Thoracic aorta (tissue), 2 donors: ENCODE data around the gene NETO1. TPM values are rescaled to one million over a fixed set of nuclear protein-coding genes. Genes with fewer than 3 reads are reported as not detected.
A peak's percentile ranks its signal among the peaks of the same experiment; 100 is the strongest.

Experiments
- ATAC-seq: fragments of 150-250 bp; one replicate; pipeline ENCODE4 v1.8.0; 2017; ENCODE audit warnings: low read depth; ENCODE audit not compliant: insufficient number of reproducible peaks, low FRiP score
- DNase-seq: peaks from one replicate; pipeline ENCODE4 v3.0.0-alpha.2; 2020; ENCODE audit warnings: low spot score
- H3K27ac ChIP-seq, 2 donors: fragments of 200-600 bp; sonication (generic); 1 replicate in 1 of 2; 2 replicates in 1 of 2; pipeline ENCODE4 v1.5.1; 2016; ENCODE audit warnings: mild to moderate bottlenecking in 2 of 2, moderate library complexity in 2 of 2
- H3K27me3 ChIP-seq: fragments of 200-600 bp; sonication (generic); replicated peaks from 2 replicates; pipeline ENCODE4 v1.6.0; 2016; ENCODE audit warnings: mild to moderate bottlenecking; ENCODE audit not compliant: insufficient read depth
- H3K36me3 ChIP-seq: fragments of 200-600 bp; sonication (generic); one replicate; pipeline ENCODE4 v1.5.1; 2016
- H3K4me1 ChIP-seq, 2 donors: fragments of 200-600 bp; sonication (generic); 1 replicate in 1 of 2; 2 replicates in 1 of 2; pipeline versions ENCODE4 v1.5.1 to v1.6.0; 2016; ENCODE audit warnings: low read depth in 2 of 2, mild to moderate bottlenecking in 1 of 2; ENCODE audit not compliant: control insufficient read depth in 1 of 2
- H3K4me3 ChIP-seq: fragments of 200-600 bp; sonication (generic); 2 replicates; pipeline ENCODE4 v1.5.1; 2016; ENCODE audit warnings: mild to moderate bottlenecking
- H3K9me3 ChIP-seq: fragments of 200-600 bp; sonication (generic); 2 replicates; pipeline ENCODE4 v1.5.1; 2016
- total RNA-seq, 2 donors: library from RNA; depleted of rRNA; stranded (reverse); fragments of >200 nt; gene quantifications; one replicate each; pipeline versions ENCODE4 v1.1.0 to v1.2.3, GENCODE V29; 2016
- TF ChIP-seq, protein P1 (sequence below): fragments of 200-600 bp; sonication (generic); IDR thresholded peaks from one replicate; pipeline ENCODE4 v1.5.1; 2019; ENCODE audit warnings: antibody characterized with exemption

The NETO1 gene, protein sequence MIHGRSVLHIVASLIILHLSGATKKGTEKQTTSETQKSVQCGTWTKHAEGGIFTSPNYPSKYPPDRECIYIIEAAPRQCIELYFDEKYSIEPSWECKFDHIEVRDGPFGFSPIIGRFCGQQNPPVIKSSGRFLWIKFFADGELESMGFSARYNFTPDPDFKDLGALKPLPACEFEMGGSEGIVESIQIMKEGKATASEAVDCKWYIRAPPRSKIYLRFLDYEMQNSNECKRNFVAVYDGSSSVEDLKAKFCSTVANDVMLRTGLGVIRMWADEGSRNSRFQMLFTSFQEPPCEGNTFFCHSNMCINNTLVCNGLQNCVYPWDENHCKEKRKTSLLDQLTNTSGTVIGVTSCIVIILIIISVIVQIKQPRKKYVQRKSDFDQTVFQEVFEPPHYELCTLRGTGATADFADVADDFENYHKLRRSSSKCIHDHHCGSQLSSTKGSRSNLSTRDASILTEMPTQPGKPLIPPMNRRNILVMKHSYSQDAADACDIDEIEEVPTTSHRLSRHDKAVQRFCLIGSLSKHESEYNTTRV
- total RNA-seq: 1 to 10 TPM in 1 of 2 donors, not detected in 1; 1.2 TPM

DNA sequence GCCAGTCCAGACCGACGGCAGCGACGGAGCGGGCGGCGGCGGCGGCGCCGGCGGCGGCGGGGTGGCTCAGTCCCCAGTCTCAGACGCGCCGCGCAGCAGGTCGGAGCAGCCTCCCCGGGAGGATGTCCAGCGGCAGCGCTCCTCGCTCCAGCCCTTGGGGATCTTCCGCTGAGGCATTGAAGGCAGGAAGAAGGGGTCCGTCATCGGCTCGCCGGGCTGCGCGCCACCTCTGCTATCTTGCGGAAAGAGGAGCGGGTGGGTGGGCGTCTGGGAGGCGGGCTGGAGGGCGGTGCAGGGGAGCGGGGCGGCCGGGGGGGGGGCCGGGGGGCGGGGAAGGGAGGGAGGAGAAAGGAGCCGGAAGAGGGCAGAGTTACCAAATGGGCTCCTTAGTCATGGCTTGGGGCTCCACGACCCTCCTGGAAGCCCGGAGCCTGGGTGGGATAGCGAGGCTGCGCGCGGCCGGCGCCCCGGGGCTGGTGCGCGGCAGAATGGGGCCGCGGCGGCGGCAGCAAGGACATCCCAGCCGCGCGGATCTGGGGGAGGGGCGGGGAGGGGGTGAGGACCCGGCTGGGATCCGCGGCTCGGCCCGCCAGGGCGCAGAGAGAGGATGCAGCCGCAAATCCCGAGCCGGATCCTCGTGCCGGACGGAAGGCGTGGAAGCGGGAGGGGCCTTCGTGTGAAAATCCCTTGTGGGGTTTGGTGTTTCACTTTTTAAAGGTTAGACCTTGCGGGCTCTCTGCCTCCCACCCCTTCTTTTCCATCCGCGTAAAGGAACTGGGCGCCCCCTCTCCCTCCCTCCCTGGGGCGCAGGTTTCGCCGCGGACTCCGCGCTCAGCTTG is at the start of gene NETO1:
Gene NETO1, minus strand, starts transcription at position 242 of the 839 bp plus-strand sequence. CDS start 696 bp downstream, outside the sequence.
- TF ChIP-seq, protein P1, sequence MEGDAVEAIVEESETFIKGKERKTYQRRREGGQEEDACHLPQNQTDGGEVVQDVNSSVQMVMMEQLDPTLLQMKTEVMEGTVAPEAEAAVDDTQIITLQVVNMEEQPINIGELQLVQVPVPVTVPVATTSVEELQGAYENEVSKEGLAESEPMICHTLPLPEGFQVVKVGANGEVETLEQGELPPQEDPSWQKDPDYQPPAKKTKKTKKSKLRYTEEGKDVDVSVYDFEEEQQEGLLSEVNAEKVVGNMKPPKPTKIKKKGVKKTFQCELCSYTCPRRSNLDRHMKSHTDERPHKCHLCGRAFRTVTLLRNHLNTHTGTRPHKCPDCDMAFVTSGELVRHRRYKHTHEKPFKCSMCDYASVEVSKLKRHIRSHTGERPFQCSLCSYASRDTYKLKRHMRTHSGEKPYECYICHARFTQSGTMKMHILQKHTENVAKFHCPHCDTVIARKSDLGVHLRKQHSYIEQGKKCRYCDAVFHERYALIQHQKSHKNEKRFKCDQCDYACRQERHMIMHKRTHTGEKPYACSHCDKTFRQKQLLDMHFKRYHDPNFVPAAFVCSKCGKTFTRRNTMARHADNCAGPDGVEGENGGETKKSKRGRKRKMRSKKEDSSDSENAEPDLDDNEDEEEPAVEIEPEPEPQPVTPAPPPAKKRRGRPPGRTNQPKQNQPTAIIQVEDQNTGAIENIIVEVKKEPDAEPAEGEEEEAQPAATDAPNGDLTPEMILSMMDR: no peak
- no peak for DNase-seq
- no peak for ATAC-seq
- H3K36me3 ChIP-seq: no peaks in the 10 kb centered on the region
- no peaks in the 10 kb centered on the region for H3K9me3 ChIP-seq
- H3K27ac ChIP-seq: no peak within 1 kb of the TSS
- H3K4me3 ChIP-seq: peak within 1 kb of the TSS; percentile 47
- no peaks in the 10 kb centered on the region for H3K27me3 ChIP-seq
- H3K4me1 ChIP-seq: no peaks in the 10 kb centered on the region

DNA sequence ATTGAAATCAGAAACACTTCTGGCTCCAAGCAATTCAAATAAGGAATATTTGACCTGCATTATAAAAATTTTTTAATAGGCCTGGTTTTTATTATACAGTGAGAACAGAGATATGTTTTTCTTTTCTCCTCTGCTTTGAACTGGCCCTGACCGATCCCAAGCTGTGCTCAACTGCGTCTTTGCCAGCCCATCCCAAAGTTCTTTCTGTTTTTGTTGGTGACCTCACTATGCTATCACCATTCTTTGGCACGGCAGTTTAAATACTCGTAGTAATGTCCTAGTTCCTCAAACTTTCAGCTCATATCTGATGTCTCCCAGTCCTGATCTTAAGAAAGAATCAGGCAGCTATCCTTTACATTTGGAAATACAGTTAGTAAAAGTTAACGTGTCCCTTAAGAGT is 42.3 kb upstream of the NETO1 start:
- Histone ChIP-seq H3K4me1 (no peaks in the 10 kb centered on the region), H3K4me3 (no peak overlapping the region), H3K36me3 (no peaks in the 10 kb centered on the region), H3K27me3 (no peaks in the 10 kb centered on the region), H3K27ac (no peak overlapping the region), H3K9me3 (no peaks in the 10 kb centered on the region)
- ATAC-seq: no peak
- DNase-seq: no peak
- TF ChIP-seq, protein P1: no peak

DNA sequence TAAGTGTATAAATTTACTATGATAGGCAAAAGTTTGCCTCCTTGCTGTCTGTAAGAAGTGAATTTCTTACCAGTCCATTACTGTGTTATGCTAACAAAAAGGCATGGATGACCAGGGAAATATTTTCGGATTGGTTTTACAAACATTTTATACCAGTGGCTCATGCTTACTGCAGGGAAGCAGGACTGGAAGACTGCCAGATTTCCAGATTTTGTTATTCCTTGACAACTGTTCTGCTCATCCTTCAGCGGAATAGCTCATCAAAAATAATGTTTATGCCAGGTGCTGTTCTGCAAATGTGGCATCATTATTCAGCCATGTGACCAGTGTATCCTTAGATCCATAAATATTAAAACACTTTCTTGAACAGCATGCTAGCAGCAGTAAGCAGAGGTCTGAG is 40.4 kb upstream of the NETO1 start:
- no peak overlapping the region for H3K4me3 ChIP-seq
- no peaks in the 10 kb centered on the region for H3K27me3 ChIP-seq
- DNase-seq (no peak), ATAC-seq (no peak)
- no peaks in the 10 kb centered on the region for H3K36me3 ChIP-seq
- H3K4me1 ChIP-seq: no peaks in the 10 kb centered on the region
- no peak overlapping the region for H3K27ac ChIP-seq
- TF ChIP-seq, protein P1: no peak
- no peaks in the 10 kb centered on the region for H3K9me3 ChIP-seq

DNA sequence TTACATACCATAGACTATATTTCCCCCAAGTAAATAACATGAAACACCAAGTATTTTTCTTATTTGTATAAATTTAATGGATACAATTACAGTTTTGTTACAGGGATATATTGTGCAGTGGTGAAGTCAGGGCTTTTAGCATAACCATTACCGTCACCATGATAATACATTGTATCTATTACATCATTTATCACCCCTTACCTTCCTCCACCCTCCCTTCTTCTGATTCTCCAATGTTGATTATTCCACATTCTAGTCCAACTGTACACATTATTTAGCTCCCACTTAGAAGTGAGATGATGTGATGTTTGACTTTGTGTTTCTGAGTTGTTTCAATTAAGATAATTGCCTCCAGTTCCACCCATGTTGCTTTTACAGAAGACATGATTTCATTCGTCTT is 35.2 kb upstream of the NETO1 start:
- Histone ChIP-seq H3K4me1 (no peaks in the 10 kb centered on the region), H3K27ac (no peak overlapping the region), H3K36me3 (no peaks in the 10 kb centered on the region), H3K4me3 (no peak overlapping the region), H3K27me3 (no peaks in the 10 kb centered on the region), H3K9me3 (no peaks in the 10 kb centered on the region)
- TF ChIP-seq, protein P1: no peak
- no peak for ATAC-seq
- DNase-seq: no peak

DNA sequence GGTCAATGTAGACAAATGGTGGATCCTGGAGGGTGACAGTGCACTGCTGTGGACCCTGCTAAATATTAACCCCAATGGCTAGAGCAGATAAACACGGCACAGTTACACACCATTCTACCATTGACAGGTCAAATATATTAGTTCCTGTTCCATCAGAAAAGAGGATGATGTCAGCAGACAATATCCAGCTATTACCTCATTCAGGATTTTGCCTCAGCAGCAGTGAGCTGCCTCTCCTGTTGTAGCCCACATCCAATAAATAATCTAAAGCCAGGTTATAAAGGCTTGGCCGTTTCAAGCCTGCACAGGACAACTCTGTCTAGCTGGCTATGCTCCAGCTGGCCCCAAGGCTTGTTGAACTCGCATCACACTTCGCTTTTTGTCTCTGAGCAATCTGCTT is 31.6 kb upstream of the NETO1 start:
- ATAC-seq (no peak), DNase-seq (no peak)

More for the DNA sequence above, 31.6 kb upstream of the NETO1 start:
- Histone ChIP-seq H3K9me3 (no peaks in the 10 kb centered on the region), H3K36me3 (no peaks in the 10 kb centered on the region), H3K27ac (no peak overlapping the region), H3K4me1 (no peaks in the 10 kb centered on the region), H3K27me3 (no peaks in the 10 kb centered on the region), H3K4me3 (no peak overlapping the region)
- TF ChIP-seq, protein P1: no peak
